CD14-positive monocyte (primary cell): ENCODE results near the gene GPER1. TPM values are rescaled to one million over a fixed set of nuclear protein-coding genes. Genes with fewer than 3 reads are reported as not detected.

Experiments used
- DNase-seq, 3 donors: peaks; one replicate each; pipeline ENCODE4 v3.0.0-alpha.2; 2011 to 2022
- H2AFZ ChIP-seq: 2 replicates; pipeline ENCODE4 v1.6.0; 2012; ENCODE audit warnings: mild to moderate bottlenecking, low read depth, low read length, inconsistent platforms; ENCODE audit not compliant: insufficient read depth, poor library complexity, severe bottlenecking
- H3K27ac ChIP-seq, 2 donors: 1 replicate in 1 of 2; 2 replicates in 1 of 2; pipeline ENCODE4 v1.5.1; 2012 to 2013; ENCODE audit warnings: low read length in 2 of 2, control low read depth in 1 of 2, inconsistent platforms in 1 of 2, low read depth in 1 of 2, mild to moderate bottlenecking in 1 of 2
- H3K27me3 ChIP-seq, 2 donors: one replicate each; pipeline versions ENCODE4 v1.6.0 to v1.6.1; 2011 to 2013; ENCODE audit warnings: low read length in 2 of 2; ENCODE audit not compliant: control insufficient read depth in 2 of 2, insufficient read depth in 2 of 2
- H3K36me3 ChIP-seq, 2 donors: replicated peaks in 1 of 2; 1 replicate in 1 of 2; 2 replicates in 1 of 2; pipeline versions ENCODE4 v1.5.1 to v1.6.1; 2012 to 2013; ENCODE audit warnings: low read length in 2 of 2, control low read depth in 1 of 2, inconsistent platforms in 1 of 2, mild to moderate bottlenecking in 1 of 2; ENCODE audit not compliant: insufficient read depth in 2 of 2, control insufficient read depth in 1 of 2
- H3K4me1 ChIP-seq, 2 donors: 1 replicate in 1 of 2; 2 replicates in 1 of 2; pipeline versions ENCODE4 v1.5.1 to v1.6.1; 2012 to 2013; ENCODE audit warnings: low read length in 2 of 2, control low read depth in 1 of 2, inconsistent platforms in 1 of 2, mild to moderate bottlenecking in 1 of 2, moderate library complexity in 1 of 2; ENCODE audit not compliant: insufficient read depth in 2 of 2, control insufficient read depth in 1 of 2
- H3K4me2 ChIP-seq: replicated peaks from 2 replicates; pipeline ENCODE3; 2012; ENCODE audit warnings: low read length, moderate library complexity, mild to moderate bottlenecking; ENCODE audit not compliant: poor library complexity, severe bottlenecking; ENCODE audit errors: extremely low read depth
- H3K4me3 ChIP-seq, 3 experiments: fragments of 200-600 bp in 1 of 3; sonication (generic) in 1 of 3; replicated peaks in 1 of 3; 1 replicate in 2 of 3; 2 replicates in 1 of 3; pipeline ENCODE4 v1.5.1; 2011 to 2013; ENCODE audit warnings: low read length in 3 of 3, mild to moderate bottlenecking in 3 of 3, control low read depth in 2 of 3, low read depth in 2 of 3, inconsistent platforms in 1 of 3, moderate library complexity in 1 of 3
- H3K79me2 ChIP-seq: 2 replicates; pipeline ENCODE4 v1.6.0; 2012; ENCODE audit warnings: mild to moderate bottlenecking, control low read depth, inconsistent platforms, low read length, moderate library complexity; ENCODE audit not compliant: insufficient read depth
- H3K9ac ChIP-seq: 2 replicates; pipeline ENCODE4 v1.6.0; 2017; ENCODE audit warnings: low read length, mild to moderate bottlenecking; ENCODE audit not compliant: insufficient read depth, poor library complexity, severe bottlenecking
- H3K9me3 ChIP-seq, 2 donors: replicated peaks in 1 of 2; 1 replicate in 1 of 2; 2 replicates in 1 of 2; pipeline versions ENCODE4 v1.5.1 to v1.6.1; 2012 to 2013; ENCODE audit warnings: low read length in 2 of 2, control low read depth in 1 of 2; ENCODE audit not compliant: control insufficient read depth in 1 of 2, insufficient read depth in 1 of 2
- H4K20me1 ChIP-seq: 2 replicates; pipeline ENCODE4 v1.6.0; 2012; ENCODE audit warnings: mild to moderate bottlenecking, low read length, control low read depth, moderate library complexity; ENCODE audit not compliant: insufficient read depth
- H3K27ac Mint-ChIP-seq, 7 donors: one replicate each; pipeline ENCODE4 v1.8.0; 2020; ENCODE audit warnings: mild to moderate bottlenecking in 7 of 7, mixed read lengths in 7 of 7, moderate library complexity in 6 of 7, inconsistent platforms in 2 of 7
- H3K27me3 Mint-ChIP-seq, 3 donors: one replicate each; pipeline ENCODE4 v1.8.0; 2021 to 2022; ENCODE audit warnings: low read depth in 3 of 3, mild to moderate bottlenecking in 3 of 3, mixed read lengths in 3 of 3, moderate library complexity in 3 of 3, inconsistent platforms in 1 of 3
- H3K36me3 Mint-ChIP-seq, 2 donors: one replicate each; pipeline ENCODE4 v1.8.0; 2020; ENCODE audit warnings: mixed read lengths in 2 of 2, inconsistent platforms in 1 of 2, mild to moderate bottlenecking in 1 of 2
- H3K4me1 Mint-ChIP-seq: one replicate; pipeline ENCODE4 v1.8.0; 2020; ENCODE audit warnings: mild to moderate bottlenecking, mixed read lengths
- H3K4me3 Mint-ChIP-seq, 2 donors: one replicate each; pipeline ENCODE4 v1.8.0; 2020; ENCODE audit warnings: mild to moderate bottlenecking in 2 of 2, mixed read lengths in 2 of 2, moderate library complexity in 1 of 2
- H3K9me3 Mint-ChIP-seq, 7 donors: one replicate each; pipeline ENCODE4 v1.8.0; 2020 to 2022; ENCODE audit warnings: mixed read lengths in 7 of 7, mild to moderate bottlenecking in 6 of 7, moderate library complexity in 6 of 7, inconsistent platforms in 2 of 7
- WGBS: methylation state at CpG from one replicate; pipeline ENCODE4 v1.1.5; 2013; ENCODE audit warnings: missing lambda C conversion rate; ENCODE audit not compliant: insufficient coverage; 5-methylcytosine and 5-hydroxymethylcytosine counted together
- intact Hi-C, 2 donors: fragments of 100-400 bp; cut with micrococcal nuclease; formaldehyde crosslinking; loops; one replicate each; pipeline versions ENCODE4 v1.15.0 to v1.15.1; 2023
- polyA plus RNA-seq, 3 donors: library from polyadenylated mRNA; depleted of rRNA in 1 of 3; unstranded in 2 of 3; stranded (reverse) in 1 of 3; fragments of 300-500 nt in 2 of 3; fragments of >200 nt in 1 of 3; fragmentation: Illumina TruSeq in 2 of 3; gene quantifications; 1 replicate in 2 of 3; 2 replicates in 1 of 3; pipeline ENCODE4 v1.2.3, GENCODE V29; 2012 to 2021
- TF ChIP-seq, protein P1 (sequence below): fragments of 200-600 bp; IDR thresholded peaks from one replicate; pipeline ENCODE4 v1.8.0; 2022; ENCODE audit warnings: antibody characterized with exemption, mild to moderate bottlenecking

The GPER1 gene
- polyA plus RNA-seq, 3 donors = 0.35 to 10.0 (median 4.1) TPM

DNA sequence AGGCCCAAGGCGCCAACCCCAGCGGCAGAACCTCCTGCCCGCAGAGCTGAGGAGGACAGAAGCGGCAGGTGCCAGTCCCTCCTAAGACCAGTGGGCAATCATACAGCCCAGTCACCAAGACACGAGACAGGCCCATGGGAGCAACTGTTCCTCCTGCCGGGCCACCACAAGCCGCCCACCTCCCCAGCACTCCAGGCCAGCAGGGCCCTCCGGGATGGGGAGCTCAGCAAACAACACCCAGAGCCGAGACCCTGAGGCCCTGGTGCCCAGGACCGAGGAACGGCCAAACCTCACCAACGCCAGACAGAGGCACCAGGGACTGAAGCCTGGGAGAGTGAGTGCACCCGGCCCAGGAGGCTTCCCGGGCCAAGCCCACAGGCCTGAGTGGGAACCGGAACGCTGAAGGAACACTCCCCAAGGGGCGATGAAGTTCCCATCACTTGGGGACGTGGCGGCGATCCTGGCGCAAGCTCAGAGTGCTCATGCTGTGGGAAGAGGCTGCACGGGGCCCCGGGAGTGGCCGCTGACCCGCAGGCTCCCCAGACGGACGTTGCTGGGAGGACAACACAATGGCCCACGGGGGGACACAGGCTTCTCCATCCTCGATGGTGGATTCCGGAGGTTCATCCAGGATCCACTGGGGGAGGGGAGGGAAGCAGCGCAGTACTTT lies 35.1 kb downstream of the GPER1 start:
- Histone ChIP-seq H3K9ac (peak overlapping the region; percentile 8), H4K20me1 (no peaks in the 10 kb centered on the region), H3K27me3 (no peaks in the 10 kb centered on the region), H3K36me3 (no peaks in the 10 kb centered on the region), H3K79me2 (no peaks in the 10 kb centered on the region), H3K4me3 (no peak overlapping the region), H3K4me2 (no peak overlapping the region), H3K9me3 (no peaks in the 10 kb centered on the region), H3K27ac (no peak overlapping the region), H3K4me1 (peaks cover 0 to 4% of the 10 kb centered on the region in 2 donors), H2AFZ (no peak overlapping the region)
- Mint-ChIP-seq H3K4me1 (peaks cover 6% of the 10 kb centered on the region), H3K4me3 (no peak overlapping the region), H3K27me3 (peaks cover 0 to 1% (median 0%) of the 10 kb centered on the region in 3 donors), H3K9me3 (no peaks in the 10 kb centered on the region), H3K27ac (no peak overlapping the region), H3K36me3 (no peaks in the 10 kb centered on the region)
- TF ChIP-seq, protein P1, sequence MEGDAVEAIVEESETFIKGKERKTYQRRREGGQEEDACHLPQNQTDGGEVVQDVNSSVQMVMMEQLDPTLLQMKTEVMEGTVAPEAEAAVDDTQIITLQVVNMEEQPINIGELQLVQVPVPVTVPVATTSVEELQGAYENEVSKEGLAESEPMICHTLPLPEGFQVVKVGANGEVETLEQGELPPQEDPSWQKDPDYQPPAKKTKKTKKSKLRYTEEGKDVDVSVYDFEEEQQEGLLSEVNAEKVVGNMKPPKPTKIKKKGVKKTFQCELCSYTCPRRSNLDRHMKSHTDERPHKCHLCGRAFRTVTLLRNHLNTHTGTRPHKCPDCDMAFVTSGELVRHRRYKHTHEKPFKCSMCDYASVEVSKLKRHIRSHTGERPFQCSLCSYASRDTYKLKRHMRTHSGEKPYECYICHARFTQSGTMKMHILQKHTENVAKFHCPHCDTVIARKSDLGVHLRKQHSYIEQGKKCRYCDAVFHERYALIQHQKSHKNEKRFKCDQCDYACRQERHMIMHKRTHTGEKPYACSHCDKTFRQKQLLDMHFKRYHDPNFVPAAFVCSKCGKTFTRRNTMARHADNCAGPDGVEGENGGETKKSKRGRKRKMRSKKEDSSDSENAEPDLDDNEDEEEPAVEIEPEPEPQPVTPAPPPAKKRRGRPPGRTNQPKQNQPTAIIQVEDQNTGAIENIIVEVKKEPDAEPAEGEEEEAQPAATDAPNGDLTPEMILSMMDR = no peak
- intact Hi-C loops = no loop called here
- WGBS = 74% methylated on average over 24 of the region's 31 CpGs
- DNase-seq = no peak

DNA sequence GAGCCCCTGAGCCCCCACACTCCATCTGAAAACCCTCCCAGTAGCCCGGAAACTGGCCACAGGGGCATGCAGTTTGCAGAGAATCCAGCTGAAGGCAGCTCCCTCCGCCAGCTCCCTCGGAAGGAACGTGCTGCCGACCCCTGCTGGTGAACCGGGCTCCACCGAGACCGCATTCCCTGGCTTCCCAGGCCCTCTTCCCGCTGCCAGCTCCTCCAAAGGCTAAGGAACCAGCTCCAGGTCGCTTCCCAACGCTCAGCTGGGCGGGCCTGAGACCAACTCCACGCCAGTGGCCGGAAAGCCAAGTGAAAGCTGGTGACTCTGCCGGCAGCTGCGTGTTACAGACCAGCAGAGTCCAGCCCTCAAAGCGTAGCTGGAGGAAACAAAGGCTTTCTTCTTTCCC lies 35.8 kb downstream of the GPER1 start:
- Histone ChIP-seq H3K4me2 (no peak overlapping the region), H3K27ac (no peak overlapping the region), H2AFZ (no peak overlapping the region), H3K4me3 (no peak overlapping the region), H3K9me3 (no peaks in the 10 kb centered on the region), H3K9ac (no peak overlapping the region), H3K79me2 (no peaks in the 10 kb centered on the region), H4K20me1 (no peaks in the 10 kb centered on the region), H3K36me3 (no peaks in the 10 kb centered on the region), H3K4me1 (peaks cover 0 to 4% of the 10 kb centered on the region in 2 donors), H3K27me3 (no peaks in the 10 kb centered on the region)
- Mint-ChIP-seq H3K9me3 (no peaks in the 10 kb centered on the region), H3K27ac (no peak overlapping the region), H3K27me3 (peaks cover 0 to 1% (median 0%) of the 10 kb centered on the region in 3 donors), H3K4me1 (peaks cover 6% of the 10 kb centered on the region), H3K36me3 (no peaks in the 10 kb centered on the region), H3K4me3 (no peak overlapping the region)
- WGBS = 89% methylated on average over 15 of the region's 17 CpGs
- TF ChIP-seq, protein P1 = no peak
- no peak for DNase-seq
- intact Hi-C loops = no loop called here
